BJ (cell line): ENCODE results near the gene GSG1. TPM values are rescaled to one million over a fixed set of nuclear protein-coding genes. Genes with fewer than 3 reads are reported as not detected.

Experiments
- CTCF ChIA-PET: fragments of 350-600 bp; formaldehyde crosslinking; extraction: SDS; loops from one replicate; lab custom pipeline; 2021; ENCODE audit warnings: antibody characterized with exemption, inconsistent platforms; lab: Yijun Ruan, JAX
- POLR2A ChIA-PET: fragments of 300-600 bp; sonication (Branson Sonifier 250); formaldehyde crosslinking; extraction: SDS; loops from one replicate; lab custom pipeline; 2021; ENCODE audit warnings: antibody characterized with exemption; lab: Charles Lee
- DNase-seq: peaks from one replicate; pipeline ENCODE4 v3.0.0-alpha.2; 2011; ENCODE audit warnings: low read depth
- H3K27me3 ChIP-seq: 2 replicates; pipeline ENCODE4 v1.6.0; 2011; ENCODE audit warnings: low read length; ENCODE audit not compliant: control insufficient read depth, insufficient read depth
- H3K36me3 ChIP-seq: 2 replicates; pipeline ENCODE4 v1.5.1; 2011; ENCODE audit warnings: low read length; ENCODE audit not compliant: control insufficient read depth, insufficient read depth
- H3K4me3 ChIP-seq: 2 replicates; pipeline ENCODE4 v1.5.1; 2011; ENCODE audit warnings: low read depth, mild to moderate bottlenecking, control low read depth, low read length
- CTCF ChIP-seq: IDR thresholded peaks from 2 replicates; pipeline ENCODE4 v1.5.1; 2011; ENCODE audit warnings: low read depth, mild to moderate bottlenecking, control low read depth, inconsistent platforms, low read length, moderate library complexity; ENCODE audit not compliant: insufficient read depth
- polyA plus RNA-seq: library from polyadenylated mRNA; depleted of rRNA; stranded (reverse); fragments of >200 nt; gene quantifications from 2 replicates; pipeline ENCODE4 v1.2.3, GENCODE V29; 2011

Gene GSG1
- polyA plus RNA-seq, 1 experiment, result 0.26 TPM

- H3K27me3 ChIP-seq, result no peaks in the 10 kb centered on the region
- DNase-seq, result no peak
- no peak for TF ChIP-seq CTCF
- H3K4me3 ChIP-seq, result no peak overlapping the region
- ChIA-PET POLR2A (no interaction called here), CTCF (interaction anchor here (1.5 kb wide), 1 partner anchor 99 kb away, joined by 3 read pairs; no protein-coding TSS in a partner anchor)
- H3K36me3 ChIP-seq, result no peaks in the 10 kb centered on the region
These were observed 9.5 kb upstream of the GSG1 start for GRCh38 chr12:13112968-13113367.

GRCh38 chr12:13106666-13107065 lies 3.2 kb upstream of the GSG1 start:
- Histone ChIP-seq H3K27me3 (no peaks in the 10 kb centered on the region), H3K4me3 (no peak overlapping the region), H3K36me3 (no peaks in the 10 kb centered on the region)
- no peak for TF ChIP-seq CTCF
- DNase-seq, result no peak
- ChIA-PET CTCF (no interaction called here), POLR2A (no interaction called here)

- ChIA-PET CTCF (no interaction called here), POLR2A (no interaction called here)
- no peaks in the 10 kb centered on the region for H3K36me3 ChIP-seq
- H3K27me3 ChIP-seq, result no peaks in the 10 kb centered on the region
- no peak for DNase-seq
- H3K4me3 ChIP-seq, result no peak overlapping the region
- TF ChIP-seq CTCF, result no peak
These were observed 2.3 kb upstream of the GSG1 start for GRCh38 chr12:13105781-13106180.

GRCh38 chr12:13104409-13104808 lies 942 bp upstream of the GSG1 start:
- no peak for TF ChIP-seq CTCF
- POLR2A ChIA-PET, result no interaction called here
- no peak overlapping the region for H3K4me3 ChIP-seq
- no peaks in the 10 kb centered on the region for H3K36me3 ChIP-seq
- no peak for DNase-seq
- H3K27me3 ChIP-seq, result no peaks in the 10 kb centered on the region
- CTCF ChIA-PET, result interaction anchor here (0.5 to 1.5 kb wide), 3 partner anchors 48 to 180 kb away, joined by 3 read pairs; no protein-coding TSS in a partner anchor

- Histone ChIP-seq H3K36me3 (no peaks in the 10 kb centered on the region), H3K4me3 (no peak overlapping the region), H3K27me3 (no peaks in the 10 kb centered on the region)
- DNase-seq, result no peak
- ChIA-PET POLR2A (no interaction called here), CTCF (interaction anchor here (0.7 to 1.8 kb wide), 8 partner anchors 12 to 109 kb away, joined by 3 to 10 read pairs (median 4); partner anchors contain the start of gene EMP1)
- TF ChIP-seq CTCF, result no peak
These were observed 839 bp downstream of the GSG1 start for GRCh38 chr12:13102461-13103195.
